ENCODE measurements around the gene MLST8.
"Not testable (repeated sequence)": the region's sequence is repeated elsewhere in the genome, so short reads cannot be mapped to it uniquely, and the experiment has no call there.

MLST8 gene

DNA sequence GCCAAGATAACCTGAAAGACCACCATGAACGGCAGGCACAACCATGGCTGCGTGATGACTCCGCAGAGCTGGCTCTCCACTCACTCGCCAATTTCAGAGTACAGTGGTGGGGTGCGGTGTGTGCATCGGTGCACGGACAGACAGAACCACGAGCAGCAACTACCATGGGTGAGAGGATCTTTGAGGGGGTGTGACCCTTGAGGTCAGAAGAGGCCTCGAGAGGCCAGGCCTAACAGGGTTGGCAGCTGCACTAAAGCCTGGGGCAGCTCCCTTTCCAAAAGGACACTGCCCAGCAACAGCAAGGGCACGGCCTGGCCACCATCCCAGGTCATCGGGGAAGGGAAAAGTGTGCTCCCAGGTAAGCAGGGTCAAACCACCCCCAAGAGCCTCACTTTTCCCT lies 48.0 kb downstream of the MLST8 start:
- Histone ChIP-seq H3K4me3 (ENCODE audit: insufficient read length, low read depth) (no peak overlapping the region), H3K36me3 (ENCODE audit: insufficient read depth, insufficient read length, low read length) (peaks cover 73% of the 10 kb centered on the region), H3K9ac (ENCODE audit: insufficient read length, low read depth) (no peak overlapping the region), H3K4me1 (ENCODE audit: insufficient read depth, insufficient read length) (no peaks in the 10 kb centered on the region), H3K9me3 (ENCODE audit: insufficient read depth, low read length) (no peaks in the 10 kb centered on the region), H3K27me3 (ENCODE audit: insufficient read depth, insufficient read length) (no peaks in the 10 kb centered on the region)
- DNase-seq (ENCODE audit: low read depth, low spot score): no peak
- no peak for TF ChIP-seq YY1 (IDR thresholded peaks at IDR 0.05; ENCODE audit: insufficient read depth, insufficient read length)
- TF ChIP-seq ZNF274 (IDR thresholded peaks at IDR 0.05; ENCODE audit: low read depth, low read length): no peak
- TF ChIP-seq SUZ12 (IDR thresholded peaks at IDR 0.05; ENCODE audit: extremely low read depth, insufficient read depth, insufficient read length): no peak

- no peak overlapping the region for H3K9ac ChIP-seq (ENCODE audit: insufficient read length, low read depth)
- H3K4me1 ChIP-seq (ENCODE audit: insufficient read depth, insufficient read length): no peaks in the 10 kb centered on the region
- TF ChIP-seq SUZ12 (IDR thresholded peaks at IDR 0.05; ENCODE audit: extremely low read depth, insufficient read depth, insufficient read length) (no peak), ZNF274 (IDR thresholded peaks at IDR 0.05; ENCODE audit: low read depth, low read length) (no peak), YY1 (IDR thresholded peaks at IDR 0.05; ENCODE audit: insufficient read depth, insufficient read length) (no peak)
- peaks cover 92% of the 10 kb centered on the region for H3K36me3 ChIP-seq (ENCODE audit: insufficient read depth, insufficient read length, low read length)
- no peaks in the 10 kb centered on the region for H3K9me3 ChIP-seq (ENCODE audit: insufficient read depth, low read length)
- no peak for DNase-seq (ENCODE audit: low read depth, low spot score)
- H3K27me3 ChIP-seq (ENCODE audit: insufficient read depth, insufficient read length): no peaks in the 10 kb centered on the region
- no peak overlapping the region for H3K4me3 ChIP-seq (ENCODE audit: insufficient read length, low read depth)
Observed at GRCh38 chr16:2256531-2257140, 51.4 kb downstream of the MLST8 start.

GRCh38 chr16:2257726-2258125 lies 52.5 kb downstream of the MLST8 start:
- no peaks in the 10 kb centered on the region for H3K9me3 ChIP-seq (ENCODE audit: insufficient read depth, low read length)
- no peak overlapping the region for H3K9ac ChIP-seq (ENCODE audit: insufficient read length, low read depth)
- no peaks in the 10 kb centered on the region for H3K27me3 ChIP-seq (ENCODE audit: insufficient read depth, insufficient read length)
- no peaks in the 10 kb centered on the region for H3K4me1 ChIP-seq (ENCODE audit: insufficient read depth, insufficient read length)
- H3K36me3 ChIP-seq (ENCODE audit: insufficient read depth, insufficient read length, low read length): peaks cover 95% of the 10 kb centered on the region
- no peak for TF ChIP-seq ZNF274 (IDR thresholded peaks at IDR 0.05; ENCODE audit: low read depth, low read length)
- TF ChIP-seq YY1 (IDR thresholded peaks at IDR 0.05; ENCODE audit: insufficient read depth, insufficient read length): no peak
- no peak for TF ChIP-seq SUZ12 (IDR thresholded peaks at IDR 0.05; ENCODE audit: extremely low read depth, insufficient read depth, insufficient read length)
- no peak for DNase-seq (ENCODE audit: low read depth, low spot score)
- no peak overlapping the region for H3K4me3 ChIP-seq (ENCODE audit: insufficient read length, low read depth)

GRCh38 chr16:2258530-2258929 lies 53.3 kb downstream of the MLST8 start:
- peaks cover 95% of the 10 kb centered on the region for H3K36me3 ChIP-seq (ENCODE audit: insufficient read depth, insufficient read length, low read length)
- not testable (repeated sequence) for H3K9ac ChIP-seq (ENCODE audit: insufficient read length, low read depth); DNase-seq (ENCODE audit: low read depth, low spot score); H3K9me3 ChIP-seq (ENCODE audit: insufficient read depth, low read length); H3K4me1 ChIP-seq (ENCODE audit: insufficient read depth, insufficient read length); H3K27me3 ChIP-seq (ENCODE audit: insufficient read depth, insufficient read length); H3K4me3 ChIP-seq (ENCODE audit: insufficient read length, low read depth)

Measured in NT2/D1 (cell line).